WI38 (cell line): ENCODE measurements around the gene SRC.

ENCODE experiments used
- H3K4me3 ChIP-seq: 2 replicates; pipeline ENCODE4 v1.5.1; 2011; ENCODE audit warnings: low read depth, mild to moderate bottlenecking, control low read depth, low read length
- TF ChIP-seq, protein P1 (sequence below): IDR thresholded peaks from 2 replicates; pipeline ENCODE4 v1.5.1; 2012; ENCODE audit warnings: low read depth, mild to moderate bottlenecking, control low read depth, low read length

SRC gene

DNA sequence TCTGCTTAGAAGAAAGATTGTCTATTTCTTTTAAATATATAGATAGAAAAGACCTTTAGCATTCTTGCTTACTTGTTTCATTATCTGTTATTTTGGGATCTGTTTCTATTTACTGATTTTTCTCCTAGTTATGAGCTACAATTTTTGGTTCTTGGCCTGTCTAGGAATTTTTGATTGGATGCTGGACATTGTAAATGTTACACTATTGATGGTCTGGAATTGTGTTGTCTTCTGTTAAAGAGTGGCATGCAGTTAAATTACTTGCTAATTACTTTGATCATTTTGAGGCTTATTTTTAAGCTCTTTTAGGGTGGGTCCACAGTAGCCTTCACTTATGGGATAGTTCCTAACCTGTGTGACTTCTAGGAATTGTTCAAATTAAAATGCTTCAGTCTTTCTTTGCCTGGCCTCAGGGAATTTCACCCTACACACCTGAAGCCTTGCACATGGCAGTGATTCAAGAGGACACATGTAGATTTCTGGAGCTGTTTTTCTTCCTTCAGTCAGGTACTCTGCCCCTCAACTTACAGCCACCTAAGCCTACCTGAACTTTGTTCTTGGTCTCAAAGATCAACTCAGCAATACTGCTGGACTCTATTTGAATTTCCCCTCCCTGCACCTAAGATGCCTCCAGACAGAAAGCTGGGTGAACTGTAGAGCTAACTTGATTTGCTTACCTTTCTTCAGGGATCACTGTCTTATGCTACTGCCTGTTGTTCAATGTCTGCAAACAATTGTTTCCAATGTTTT, 108.9 kb downstream of the SRC start:
- H3K4me3 ChIP-seq = no peak overlapping the region
- TF ChIP-seq, protein P1, sequence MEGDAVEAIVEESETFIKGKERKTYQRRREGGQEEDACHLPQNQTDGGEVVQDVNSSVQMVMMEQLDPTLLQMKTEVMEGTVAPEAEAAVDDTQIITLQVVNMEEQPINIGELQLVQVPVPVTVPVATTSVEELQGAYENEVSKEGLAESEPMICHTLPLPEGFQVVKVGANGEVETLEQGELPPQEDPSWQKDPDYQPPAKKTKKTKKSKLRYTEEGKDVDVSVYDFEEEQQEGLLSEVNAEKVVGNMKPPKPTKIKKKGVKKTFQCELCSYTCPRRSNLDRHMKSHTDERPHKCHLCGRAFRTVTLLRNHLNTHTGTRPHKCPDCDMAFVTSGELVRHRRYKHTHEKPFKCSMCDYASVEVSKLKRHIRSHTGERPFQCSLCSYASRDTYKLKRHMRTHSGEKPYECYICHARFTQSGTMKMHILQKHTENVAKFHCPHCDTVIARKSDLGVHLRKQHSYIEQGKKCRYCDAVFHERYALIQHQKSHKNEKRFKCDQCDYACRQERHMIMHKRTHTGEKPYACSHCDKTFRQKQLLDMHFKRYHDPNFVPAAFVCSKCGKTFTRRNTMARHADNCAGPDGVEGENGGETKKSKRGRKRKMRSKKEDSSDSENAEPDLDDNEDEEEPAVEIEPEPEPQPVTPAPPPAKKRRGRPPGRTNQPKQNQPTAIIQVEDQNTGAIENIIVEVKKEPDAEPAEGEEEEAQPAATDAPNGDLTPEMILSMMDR = no peak
